Natural killer cell (primary cell): ENCODE measurements around the gene TSC22D1. TPM values are rescaled to one million over a fixed set of nuclear protein-coding genes. Genes with fewer than 3 reads are reported as not detected.

Experiments
- ATAC-seq, 3 donors: fragments of 150-1000 bp in 2 of 3; fragments of 200-7000 bp in 1 of 3; cut with Tn5 transposase; 1 replicate in 1 of 3; 2 replicates in 2 of 3; pipeline ENCODE4 v1.10.0; 2021; ENCODE audit warnings: mild to moderate bottlenecking in 2 of 3, moderate library complexity in 2 of 3
- DNase-seq, 2 donors: peaks; one replicate each; pipeline versions ENCODE4 v3.0.0 to v3.0.0-alpha.2; 2013 to 2021; ENCODE audit warnings: mixed read lengths in 1 of 2
- H3K27ac ChIP-seq: one replicate; pipeline ENCODE4 v1.5.1; 2013; ENCODE audit warnings: mild to moderate bottlenecking, low read length
- H3K27me3 ChIP-seq: one replicate; pipeline ENCODE4 v1.6.1; 2013; ENCODE audit warnings: low read length; ENCODE audit not compliant: control insufficient read depth, insufficient read depth
- H3K36me3 ChIP-seq: one replicate; pipeline ENCODE4 v1.6.1; 2013; ENCODE audit warnings: low read length; ENCODE audit not compliant: control insufficient read depth, insufficient read depth
- H3K4me1 ChIP-seq: one replicate; pipeline ENCODE4 v1.6.1; 2013; ENCODE audit warnings: low read length; ENCODE audit not compliant: control insufficient read depth, insufficient read depth
- H3K4me3 ChIP-seq: one replicate; pipeline ENCODE4 v1.5.1; 2013; ENCODE audit warnings: low read length
- H3K9me3 ChIP-seq: one replicate; pipeline ENCODE4 v1.6.1; 2013; ENCODE audit warnings: low read length; ENCODE audit not compliant: control insufficient read depth, insufficient read depth
- H3K27ac Mint-ChIP-seq, 2 donors: one replicate each; pipeline ENCODE4 v1.8.0; 2022; ENCODE audit warnings: mild to moderate bottlenecking in 2 of 2, mixed read lengths in 2 of 2, moderate library complexity in 1 of 2
- H3K27me3 Mint-ChIP-seq, 2 donors: one replicate each; pipeline ENCODE4 v1.8.0; 2022; ENCODE audit warnings: low read depth in 2 of 2, mixed read lengths in 2 of 2
- H3K36me3 Mint-ChIP-seq: one replicate; pipeline ENCODE4 v1.8.0; 2022; ENCODE audit warnings: mixed read lengths
- H3K4me1 Mint-ChIP-seq, 2 donors: one replicate each; pipeline ENCODE4 v1.8.0; 2022; ENCODE audit warnings: mixed read lengths in 2 of 2
- H3K4me3 Mint-ChIP-seq: one replicate; pipeline ENCODE4 v1.8.0; 2022; ENCODE audit warnings: mild to moderate bottlenecking, moderate library complexity, mixed read lengths
- H3K9me3 Mint-ChIP-seq, 2 donors: one replicate each; pipeline ENCODE4 v1.8.0; 2022; ENCODE audit warnings: mixed read lengths in 2 of 2
- WGBS: methylation state at CpG from one replicate; pipeline ENCODE4 v1.1.7; 2013; ENCODE audit warnings: missing lambda C conversion rate; ENCODE audit not compliant: insufficient coverage; 5-methylcytosine and 5-hydroxymethylcytosine counted together
- intact Hi-C: fragments of 100-400 bp; cut with micrococcal nuclease; formaldehyde crosslinking; loops from one replicate; pipeline ENCODE4 v1.14.2; 2022
- total RNA-seq, 4 donors: library from RNA; stranded (reverse); fragments of 120-200 nt in 1 of 4; gene quantifications; one replicate each; pipeline versions ENCODE4 v1.2.3 to v1.2.4, GENCODE V29; 2013 to 2022
- TF ChIP-seq, protein P1 (sequence below): fragments of 200-600 bp; IDR thresholded peaks from one replicate; pipeline ENCODE4 v1.8.0; 2022; ENCODE audit warnings: antibody characterized with exemption

Gene TSC22D1
- total RNA-seq, 3 donors from 2014 or later (not counting 1 experiment from before 2014, with no cell fraction given): 44.3 to 54.4 (median 44.6) TPM

GRCh38 chr13:44414716-44415115 lies 161.4 kb downstream of the TSC22D1 start:
- DNase-seq (no peak), ATAC-seq (no peak)
- no peaks in the 10 kb centered on the region for H3K9me3 Mint-ChIP-seq
- H3K27ac Mint-ChIP-seq: no peak overlapping the region
- Histone ChIP-seq H3K27me3 (no peaks in the 10 kb centered on the region), H3K4me1 (no peaks in the 10 kb centered on the region), H3K36me3 (no peaks in the 10 kb centered on the region), H3K9me3 (no peaks in the 10 kb centered on the region), H3K4me3 (no peak overlapping the region), H3K27ac (no peak overlapping the region)
- WGBS: 95% methylated on average over 26 of the region's 26 CpGs
- H3K4me3 Mint-ChIP-seq: no peak overlapping the region
- H3K4me1 Mint-ChIP-seq: no peaks in the 10 kb centered on the region
- TF ChIP-seq, protein P1, sequence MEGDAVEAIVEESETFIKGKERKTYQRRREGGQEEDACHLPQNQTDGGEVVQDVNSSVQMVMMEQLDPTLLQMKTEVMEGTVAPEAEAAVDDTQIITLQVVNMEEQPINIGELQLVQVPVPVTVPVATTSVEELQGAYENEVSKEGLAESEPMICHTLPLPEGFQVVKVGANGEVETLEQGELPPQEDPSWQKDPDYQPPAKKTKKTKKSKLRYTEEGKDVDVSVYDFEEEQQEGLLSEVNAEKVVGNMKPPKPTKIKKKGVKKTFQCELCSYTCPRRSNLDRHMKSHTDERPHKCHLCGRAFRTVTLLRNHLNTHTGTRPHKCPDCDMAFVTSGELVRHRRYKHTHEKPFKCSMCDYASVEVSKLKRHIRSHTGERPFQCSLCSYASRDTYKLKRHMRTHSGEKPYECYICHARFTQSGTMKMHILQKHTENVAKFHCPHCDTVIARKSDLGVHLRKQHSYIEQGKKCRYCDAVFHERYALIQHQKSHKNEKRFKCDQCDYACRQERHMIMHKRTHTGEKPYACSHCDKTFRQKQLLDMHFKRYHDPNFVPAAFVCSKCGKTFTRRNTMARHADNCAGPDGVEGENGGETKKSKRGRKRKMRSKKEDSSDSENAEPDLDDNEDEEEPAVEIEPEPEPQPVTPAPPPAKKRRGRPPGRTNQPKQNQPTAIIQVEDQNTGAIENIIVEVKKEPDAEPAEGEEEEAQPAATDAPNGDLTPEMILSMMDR: no peak
- intact Hi-C loops: no loop called here
- no peaks in the 10 kb centered on the region for H3K36me3 Mint-ChIP-seq
- peaks cover 0 to 10% of the 10 kb centered on the region in 2 donors for H3K27me3 Mint-ChIP-seq

DNA sequence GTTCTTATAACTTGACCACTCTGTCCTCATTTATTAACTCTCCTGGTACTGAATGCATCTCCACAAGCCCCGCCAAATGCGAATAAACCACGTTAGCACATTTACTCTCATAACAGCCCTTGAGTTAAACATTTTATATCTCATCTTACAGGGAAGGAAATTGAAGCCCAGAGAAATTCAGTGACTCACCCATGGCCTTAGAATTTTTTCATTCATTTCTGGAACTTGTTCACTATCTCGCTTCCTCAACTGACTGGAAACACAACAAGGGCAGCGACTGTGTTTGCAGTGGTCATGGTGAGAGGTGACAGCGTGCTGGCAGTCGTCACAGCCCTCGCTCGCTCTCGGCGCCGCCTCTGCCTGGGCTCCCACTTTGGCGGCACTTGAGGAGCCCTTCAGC lies 163.0 kb downstream of the TSC22D1 start:
- H3K36me3 Mint-ChIP-seq: no peaks in the 10 kb centered on the region
- no peak overlapping the region for H3K27ac Mint-ChIP-seq
- H3K4me1 Mint-ChIP-seq: no peaks in the 10 kb centered on the region
- Histone ChIP-seq H3K4me1 (no peaks in the 10 kb centered on the region), H3K27ac (no peak overlapping the region), H3K9me3 (no peaks in the 10 kb centered on the region), H3K36me3 (no peaks in the 10 kb centered on the region), H3K4me3 (no peak overlapping the region), H3K27me3 (no peaks in the 10 kb centered on the region)
- DNase-seq: no peak
- TF ChIP-seq, protein P1: no peak
- WGBS: 85% methylated on average over 13 of the region's 13 CpGs
- peaks cover 0 to 16% of the 10 kb centered on the region in 2 donors for H3K27me3 Mint-ChIP-seq
- H3K9me3 Mint-ChIP-seq: no peaks in the 10 kb centered on the region
- ATAC-seq: no peak
- intact Hi-C loops: no loop called here
- H3K4me3 Mint-ChIP-seq: no peak overlapping the region

- no peak for ATAC-seq
- Histone ChIP-seq H3K9me3 (no peaks in the 10 kb centered on the region), H3K4me1 (no peaks in the 10 kb centered on the region), H3K36me3 (no peaks in the 10 kb centered on the region), H3K27me3 (no peaks in the 10 kb centered on the region), H3K4me3 (no peak overlapping the region), H3K27ac (no peak overlapping the region)
- Mint-ChIP-seq H3K4me1 (no peaks in the 10 kb centered on the region), H3K4me3 (no peak overlapping the region), H3K36me3 (no peaks in the 10 kb centered on the region), H3K9me3 (no peaks in the 10 kb centered on the region), H3K27ac (peak overlapping the region in 1 of 2 donors; percentile 0), H3K27me3 (peaks cover 0 to 16% of the 10 kb centered on the region in 2 donors)
- no peak for DNase-seq
- 88% methylated on average over 16 of the region's 16 CpGs for WGBS
- TF ChIP-seq, protein P1: no peak
- intact Hi-C loops: no loop called here
Measured at GRCh38 chr13:44412346-44412935, 163.7 kb downstream of the TSC22D1 start.

DNA sequence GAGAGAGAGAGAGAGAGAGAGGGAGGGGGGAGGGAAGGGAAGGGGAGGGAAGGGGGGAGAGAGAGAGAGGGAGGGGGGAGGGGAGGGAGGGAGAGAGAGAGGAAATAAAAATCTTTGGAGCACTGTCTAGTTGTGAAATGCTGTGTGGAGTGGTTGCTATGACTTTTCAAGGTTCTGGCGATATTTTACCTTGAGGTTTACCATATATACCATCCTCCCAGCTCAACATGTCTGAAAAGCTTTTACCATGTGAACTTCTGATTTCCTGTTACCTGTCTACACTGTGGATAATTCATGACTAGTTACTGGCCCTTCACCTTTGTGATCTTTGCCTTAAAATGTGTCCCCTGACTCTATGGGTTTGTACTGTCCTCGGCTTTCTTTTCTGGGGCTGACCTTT lies 164.3 kb downstream of the TSC22D1 start:
- TF ChIP-seq, protein P1: no peak
- peak overlapping the region in 1 of 2 donors; percentile 0 for H3K27ac Mint-ChIP-seq

More for the DNA sequence above, 164.3 kb downstream of the TSC22D1 start:
- H3K36me3 Mint-ChIP-seq: no peaks in the 10 kb centered on the region
- no peak overlapping the region for H3K4me3 ChIP-seq
- H3K27me3 ChIP-seq: no peaks in the 10 kb centered on the region
- no peaks in the 10 kb centered on the region for H3K36me3 ChIP-seq
- no peak overlapping the region for H3K27ac ChIP-seq
- H3K4me1 ChIP-seq: no peaks in the 10 kb centered on the region
- no peak for ATAC-seq
- intact Hi-C loops: no loop called here
- H3K4me3 Mint-ChIP-seq: no peak overlapping the region
- no peak for DNase-seq
- peaks cover 0 to 18% of the 10 kb centered on the region in 2 donors for H3K27me3 Mint-ChIP-seq
- no peaks in the 10 kb centered on the region for H3K4me1 Mint-ChIP-seq
- 65% methylated on average over 1 of the region's 2 CpGs for WGBS
- no peaks in the 10 kb centered on the region for H3K9me3 Mint-ChIP-seq
- H3K9me3 ChIP-seq: no peaks in the 10 kb centered on the region
